Gastroesophageal sphincter (tissue), 4 donors: Measurements from ENCODE around the gene EDAR. TPM values are rescaled to one million over a fixed set of nuclear protein-coding genes. Genes with fewer than 3 reads are reported as not detected.

Source experiments
- ATAC-seq: fragments of 150-250 bp; one replicate; pipeline ENCODE4 v1.9.1; 2016; ENCODE audit warnings: mild to moderate bottlenecking, moderate library complexity
- H3K27ac ChIP-seq, 4 donors: fragments of 200-600 bp; sonication (generic) in 3 of 4; 1 replicate in 3 of 4; 2 replicates in 1 of 4; pipeline ENCODE4 v1.5.1; 2016 to 2019
- H3K27me3 ChIP-seq: fragments of 200-600 bp; sonication (generic); one replicate; pipeline ENCODE4 v1.5.1; 2019
- H3K36me3 ChIP-seq, 2 donors: fragments of 200-600 bp; sonication (generic); one replicate each; pipeline ENCODE4 v1.5.1; 2019; ENCODE audit warnings: control low read depth in 1 of 2
- H3K4me1 ChIP-seq, 3 donors: fragments of 200-600 bp; sonication (generic); 1 replicate in 2 of 3; 2 replicates in 1 of 3; pipeline ENCODE4 v1.5.1; 2016 to 2019; ENCODE audit warnings: control low read depth in 2 of 3
- H3K4me3 ChIP-seq, 2 donors: fragments of 200-600 bp; sonication (generic); one replicate each; pipeline ENCODE4 v1.5.1; 2019; ENCODE audit warnings: mild to moderate bottlenecking in 1 of 2, moderate library complexity in 1 of 2
- H3K9me3 ChIP-seq, 3 donors: fragments of 200-600 bp; sonication (generic); one replicate each; pipeline ENCODE4 v1.5.1; 2017 to 2019; ENCODE audit warnings: control low read depth in 2 of 3
- EP300 ChIP-seq: sonication (generic); formaldehyde crosslinking; IDR thresholded peaks from one replicate; pipeline ENCODE4 v1.6.1; 2017; ENCODE audit warnings: antibody characterized with exemption, mild to moderate bottlenecking
- POLR2A ChIP-seq, 2 donors: fragments of 450-650 bp; IDR thresholded peaks; one replicate each; pipeline ENCODE4 v1.6.1; 2017; ENCODE audit warnings: antibody characterized with exemption in 2 of 2, mild to moderate bottlenecking in 2 of 2, moderate library complexity in 1 of 2
- POLR2AphosphoS5 ChIP-seq: sonication (generic); formaldehyde crosslinking; IDR thresholded peaks from one replicate; pipeline ENCODE4 v1.6.1; 2017; ENCODE audit warnings: antibody characterized with exemption
- WGBS, 2 donors: methylation state at CpG; one replicate each; pipeline ENCODE4 v1.1.5; 2018; ENCODE audit warnings: low coverage in 1 of 2; 5-methylcytosine and 5-hydroxymethylcytosine counted together
- total RNA-seq, 4 donors: library from RNA; depleted of rRNA; stranded (reverse); fragments of >200 nt; gene quantifications; one replicate each; pipeline ENCODE4 v1.1.0, GENCODE V29; 2016
- TF ChIP-seq, protein P1 (sequence below), 4 experiments: fragments of 200-600 bp in 2 of 4; fragments of 450-650 bp in 2 of 4; sonication (generic) in 1 of 4; IDR thresholded peaks; one replicate each; pipeline ENCODE4 v1.5.1; 2017 to 2019; ENCODE audit warnings: antibody characterized with exemption in 4 of 4, mild to moderate bottlenecking in 2 of 4, moderate library complexity in 2 of 4

Gene EDAR
- total RNA-seq, 4 donors from 2014 or later: 0.92 TPM; not detected in 3

DNA sequence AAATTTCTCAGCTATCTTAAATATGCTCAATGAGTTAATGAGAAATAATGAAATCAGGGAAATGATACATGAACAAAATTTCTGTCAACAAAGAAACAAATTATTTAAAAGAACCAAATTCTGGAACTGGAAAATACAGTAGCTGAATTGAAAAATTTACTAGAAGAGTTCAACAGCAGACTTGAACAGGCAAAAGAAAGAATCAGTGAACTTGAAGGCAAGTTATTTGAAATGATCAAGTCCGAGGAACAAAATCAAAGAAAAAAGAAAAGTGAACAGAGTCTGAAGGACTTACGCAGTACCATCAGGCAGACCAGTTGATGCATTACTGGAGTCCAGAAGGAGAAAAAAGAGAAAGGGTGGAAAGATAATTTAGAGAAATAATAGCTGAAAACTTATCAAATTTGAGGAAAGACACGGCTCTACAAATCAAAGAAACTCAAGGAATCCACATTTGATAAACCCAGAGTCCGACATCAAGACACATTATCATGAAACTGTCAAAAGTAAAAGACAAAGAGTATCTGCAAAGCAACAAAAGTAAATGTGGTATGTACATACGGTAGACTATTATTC is 118.9 kb downstream of the EDAR start:
- H3K27ac ChIP-seq: no peak overlapping the region
- WGBS, 2 donors: 96 to 99% methylated on average over 5 of the region's 5 CpGs
- H3K36me3 ChIP-seq: no peaks in the 10 kb centered on the region
- no peak overlapping the region for H3K4me3 ChIP-seq
- no peaks in the 10 kb centered on the region for H3K27me3 ChIP-seq
- TF ChIP-seq POLR2A (IDR thresholded peaks at IDR 0.05) (no peak), EP300 (no peak), POLR2AphosphoS5 (no peak)
- TF ChIP-seq, protein P1, sequence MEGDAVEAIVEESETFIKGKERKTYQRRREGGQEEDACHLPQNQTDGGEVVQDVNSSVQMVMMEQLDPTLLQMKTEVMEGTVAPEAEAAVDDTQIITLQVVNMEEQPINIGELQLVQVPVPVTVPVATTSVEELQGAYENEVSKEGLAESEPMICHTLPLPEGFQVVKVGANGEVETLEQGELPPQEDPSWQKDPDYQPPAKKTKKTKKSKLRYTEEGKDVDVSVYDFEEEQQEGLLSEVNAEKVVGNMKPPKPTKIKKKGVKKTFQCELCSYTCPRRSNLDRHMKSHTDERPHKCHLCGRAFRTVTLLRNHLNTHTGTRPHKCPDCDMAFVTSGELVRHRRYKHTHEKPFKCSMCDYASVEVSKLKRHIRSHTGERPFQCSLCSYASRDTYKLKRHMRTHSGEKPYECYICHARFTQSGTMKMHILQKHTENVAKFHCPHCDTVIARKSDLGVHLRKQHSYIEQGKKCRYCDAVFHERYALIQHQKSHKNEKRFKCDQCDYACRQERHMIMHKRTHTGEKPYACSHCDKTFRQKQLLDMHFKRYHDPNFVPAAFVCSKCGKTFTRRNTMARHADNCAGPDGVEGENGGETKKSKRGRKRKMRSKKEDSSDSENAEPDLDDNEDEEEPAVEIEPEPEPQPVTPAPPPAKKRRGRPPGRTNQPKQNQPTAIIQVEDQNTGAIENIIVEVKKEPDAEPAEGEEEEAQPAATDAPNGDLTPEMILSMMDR (IDR thresholded peaks at IDR 0.05): no peak
- no peak for ATAC-seq
- H3K9me3 ChIP-seq: peaks cover 0 to 16% (median 0%) of the 10 kb centered on the region in 3 donors
- no peaks in the 10 kb centered on the region for H3K4me1 ChIP-seq

DNA sequence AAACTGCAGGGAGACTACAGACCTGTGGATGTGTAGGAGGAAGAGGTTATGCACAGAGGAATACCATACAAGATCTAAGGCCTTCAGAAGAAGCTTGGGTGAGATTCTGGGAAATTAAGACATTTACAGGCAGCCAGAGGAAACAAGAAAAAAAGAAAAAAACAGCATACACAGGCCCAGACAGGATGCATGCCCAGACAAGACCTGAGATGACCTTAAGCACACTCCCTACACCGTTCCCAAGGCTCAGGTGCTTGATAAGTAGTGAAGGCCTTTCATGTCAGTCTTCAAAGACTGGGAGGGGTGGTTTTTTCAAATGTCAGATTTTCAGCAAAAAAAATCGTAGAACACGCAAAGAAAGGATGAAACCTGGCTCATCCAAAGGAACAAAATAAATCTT is 119.5 kb downstream of the EDAR start:
- Histone ChIP-seq H3K4me1 (no peaks in the 10 kb centered on the region), H3K4me3 (no peak overlapping the region), H3K36me3 (no peaks in the 10 kb centered on the region), H3K27me3 (no peaks in the 10 kb centered on the region), H3K9me3 (peaks cover 0 to 16% (median 0%) of the 10 kb centered on the region in 3 donors), H3K27ac (no peak overlapping the region)
- TF ChIP-seq POLR2A (IDR thresholded peaks at IDR 0.05) (no peak), EP300 (no peak)
- TF ChIP-seq, protein P1 (IDR thresholded peaks at IDR 0.05): no peak
- no peak for ATAC-seq
- 92 to 95% methylated on average over 3 of the region's 3 CpGs for WGBS, 2 donors

DNA sequence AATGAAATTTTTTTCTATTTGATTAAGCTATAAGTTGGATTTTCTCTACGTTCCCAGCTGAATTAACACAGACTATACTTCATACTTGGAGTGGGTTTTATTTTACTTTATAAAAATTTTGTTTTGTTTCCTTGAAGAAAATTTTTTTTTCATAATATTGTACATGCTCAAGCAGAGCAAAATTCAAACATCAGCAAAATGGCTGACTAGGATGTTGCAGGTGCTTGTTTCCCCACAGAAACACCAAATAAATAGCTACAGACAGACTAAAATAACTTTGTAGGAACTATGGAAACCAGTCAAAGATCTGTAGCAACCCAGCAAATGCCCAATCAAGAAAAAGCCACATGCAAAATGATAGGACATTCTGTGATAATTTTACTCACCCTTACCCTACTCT is 120.1 kb downstream of the EDAR start:
- no peak overlapping the region for H3K4me3 ChIP-seq
- H3K27ac ChIP-seq: no peak overlapping the region
- 88 to 93% methylated on average over 1 of the region's 1 CpG for WGBS, 2 donors
- H3K36me3 ChIP-seq: no peaks in the 10 kb centered on the region
- no peaks in the 10 kb centered on the region for H3K4me1 ChIP-seq
- H3K27me3 ChIP-seq: no peaks in the 10 kb centered on the region
- no peak for ATAC-seq
- H3K9me3 ChIP-seq: peaks cover 0 to 16% (median 0%) of the 10 kb centered on the region in 3 donors
- TF ChIP-seq EP300 (no peak), POLR2AphosphoS5 (no peak), POLR2A (IDR thresholded peaks at IDR 0.05) (no peak)
- TF ChIP-seq, protein P1 (IDR thresholded peaks at IDR 0.05): no peak

DNA sequence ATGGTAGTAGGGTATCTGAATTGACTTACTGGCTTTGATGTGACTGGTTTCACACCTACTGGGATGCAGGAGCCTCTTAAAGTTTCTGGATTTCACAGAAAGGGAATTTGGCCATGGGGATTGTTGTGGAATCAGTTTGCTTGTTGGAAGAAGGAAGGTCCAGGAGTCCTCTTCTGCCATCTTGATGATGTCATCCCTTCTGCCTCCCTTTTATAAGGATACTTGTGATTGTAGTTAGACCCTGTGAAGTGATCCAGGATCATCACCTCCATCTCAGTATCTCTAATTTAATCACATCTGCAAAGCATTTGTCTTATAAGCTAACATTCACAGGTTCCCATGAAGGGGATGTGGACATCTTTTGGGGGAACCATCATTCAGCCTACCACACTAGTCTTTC is 123.0 kb downstream of the EDAR start:
- Histone ChIP-seq H3K4me1 (no peaks in the 10 kb centered on the region), H3K4me3 (no peak overlapping the region)
- TF ChIP-seq POLR2A (IDR thresholded peaks at IDR 0.05): no peak
- TF ChIP-seq, protein P1 (IDR thresholded peaks at IDR 0.05): no peak
- TF ChIP-seq POLR2AphosphoS5: no peak
- no peak for TF ChIP-seq EP300

DNA sequence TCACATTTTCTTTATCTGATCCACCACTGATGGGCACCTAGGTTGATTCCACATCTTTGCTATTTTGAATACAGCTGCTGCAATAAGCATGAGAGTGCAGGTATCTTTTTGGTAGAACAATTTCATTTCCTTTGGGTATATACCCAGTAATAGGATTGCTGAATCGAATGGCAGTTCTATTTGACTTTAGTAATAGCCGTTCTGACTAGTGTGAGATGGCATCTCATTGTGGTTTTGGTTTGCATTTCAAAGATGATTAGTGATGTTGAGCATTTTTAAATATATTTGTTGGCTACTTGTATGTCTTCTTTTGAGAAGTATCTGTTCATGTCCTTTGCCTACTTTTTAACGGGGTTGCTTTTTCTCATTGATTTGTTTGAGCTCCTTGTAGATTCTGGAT is 130.1 kb downstream of the EDAR start:
- no peak overlapping the region for H3K27ac ChIP-seq
- H3K27me3 ChIP-seq: no peaks in the 10 kb centered on the region
- H3K4me3 ChIP-seq: no peak overlapping the region
- ATAC-seq: no peak
- H3K9me3 ChIP-seq: no peaks in the 10 kb centered on the region
- no peaks in the 10 kb centered on the region for H3K36me3 ChIP-seq
- WGBS, 2 donors: 57 to 96% methylated on average over 3 of the region's 3 CpGs
- TF ChIP-seq, protein P1 (IDR thresholded peaks at IDR 0.05): no peak
- TF ChIP-seq POLR2A (IDR thresholded peaks at IDR 0.05): no peak
- no peak for TF ChIP-seq EP300
- TF ChIP-seq POLR2AphosphoS5: no peak
- H3K4me1 ChIP-seq: no peaks in the 10 kb centered on the region

More for the DNA sequence above, 123.0 kb downstream of the EDAR start:
- no peak for ATAC-seq
- no peaks in the 10 kb centered on the region for H3K27me3 ChIP-seq
- H3K36me3 ChIP-seq: no peaks in the 10 kb centered on the region
- peaks cover 0 to 16% (median 0%) of the 10 kb centered on the region in 3 donors for H3K9me3 ChIP-seq
- H3K27ac ChIP-seq: no peak overlapping the region
